Measurements from ENCODE around the gene BAZ2B.

DNA sequence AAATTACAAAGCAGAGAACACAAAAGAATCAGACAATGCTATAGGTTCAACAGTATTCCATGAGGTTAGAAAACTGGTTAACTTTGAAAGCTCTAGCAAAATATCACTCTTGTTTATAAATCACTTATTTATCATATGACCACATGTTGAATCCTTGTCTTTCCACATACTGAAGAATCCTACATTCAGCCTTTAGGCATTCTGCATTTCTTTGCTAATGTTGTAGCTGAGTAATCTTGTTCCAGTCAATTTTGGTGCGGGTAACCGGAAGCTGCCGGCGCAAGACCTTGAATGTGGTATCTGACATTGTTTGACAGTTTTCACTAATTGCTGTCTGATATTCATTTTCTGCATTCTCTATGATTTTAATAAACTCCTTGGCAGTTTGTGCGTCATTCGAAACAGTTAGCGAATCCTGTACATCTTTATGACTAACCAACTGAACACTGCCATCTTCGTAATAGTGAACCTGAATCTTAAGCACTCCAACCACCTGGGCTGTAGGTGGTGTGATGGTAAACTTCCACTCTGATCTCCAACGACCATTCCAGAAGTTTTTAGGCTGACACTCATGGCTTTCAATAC lies 154.1 kb downstream of the BAZ2B start:
- TF ChIP-seq, protein P1, sequence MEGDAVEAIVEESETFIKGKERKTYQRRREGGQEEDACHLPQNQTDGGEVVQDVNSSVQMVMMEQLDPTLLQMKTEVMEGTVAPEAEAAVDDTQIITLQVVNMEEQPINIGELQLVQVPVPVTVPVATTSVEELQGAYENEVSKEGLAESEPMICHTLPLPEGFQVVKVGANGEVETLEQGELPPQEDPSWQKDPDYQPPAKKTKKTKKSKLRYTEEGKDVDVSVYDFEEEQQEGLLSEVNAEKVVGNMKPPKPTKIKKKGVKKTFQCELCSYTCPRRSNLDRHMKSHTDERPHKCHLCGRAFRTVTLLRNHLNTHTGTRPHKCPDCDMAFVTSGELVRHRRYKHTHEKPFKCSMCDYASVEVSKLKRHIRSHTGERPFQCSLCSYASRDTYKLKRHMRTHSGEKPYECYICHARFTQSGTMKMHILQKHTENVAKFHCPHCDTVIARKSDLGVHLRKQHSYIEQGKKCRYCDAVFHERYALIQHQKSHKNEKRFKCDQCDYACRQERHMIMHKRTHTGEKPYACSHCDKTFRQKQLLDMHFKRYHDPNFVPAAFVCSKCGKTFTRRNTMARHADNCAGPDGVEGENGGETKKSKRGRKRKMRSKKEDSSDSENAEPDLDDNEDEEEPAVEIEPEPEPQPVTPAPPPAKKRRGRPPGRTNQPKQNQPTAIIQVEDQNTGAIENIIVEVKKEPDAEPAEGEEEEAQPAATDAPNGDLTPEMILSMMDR (IDR thresholded peaks at IDR 0.05), result no peak
- TF ChIP-seq POLR2A (IDR thresholded peaks at IDR 0.05) (no peak), POLR2AphosphoS5 (IDR thresholded peaks at IDR 0.05) (no peak)
